D721Med (cell line): ENCODE data around the gene MAP2K4.

Experiments
- DNase-seq: peaks from one replicate; pipeline ENCODE4 v3.0.0; 2011; ENCODE audit warnings: low spot score; ENCODE audit not compliant: insufficient read length
- FAIRE-seq: peaks from 2 replicates; lab custom pipeline; 2011; peaks lifted over from hg19 to GRCh38; lab: Jason Lieb, UNC
- CTCF ChIP-seq: IDR thresholded peaks from 2 replicates; pipeline ENCODE4 v1.5.1; 2012; ENCODE audit warnings: mild to moderate bottlenecking, control low read depth; ENCODE audit not compliant: insufficient read depth; ENCODE audit errors: missing control alignments

The MAP2K4 gene

DNA sequence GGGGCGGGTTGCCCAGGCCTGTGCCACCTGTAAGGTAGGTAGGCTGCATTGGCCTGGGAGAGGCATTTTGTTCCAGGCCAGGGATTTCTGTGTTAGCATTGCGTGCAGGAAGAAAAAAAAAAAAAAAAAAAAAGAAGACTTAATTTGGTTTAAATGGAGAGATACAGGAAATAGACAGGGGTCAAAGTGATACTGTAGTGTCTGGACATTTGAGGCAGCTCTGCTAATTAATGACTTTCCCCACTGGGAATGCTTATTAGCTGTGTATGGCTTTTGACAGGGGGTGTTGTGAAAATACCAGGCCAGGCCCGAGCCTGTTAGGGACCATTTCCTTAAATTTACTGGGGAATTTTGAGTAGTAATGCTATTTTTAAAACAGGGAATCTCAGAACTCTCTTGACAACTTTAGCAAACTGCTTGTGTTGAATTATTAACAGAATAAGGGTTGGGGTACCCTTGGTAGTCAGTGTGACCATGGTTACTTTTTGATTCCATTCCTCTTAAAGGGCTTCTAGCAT, 1.0 kb downstream of the MAP2K4 start:
- no peak for TF ChIP-seq CTCF
- FAIRE-seq (no peak), DNase-seq (no peak)

GRCh38 chr17:12022310-12022709, 1.6 kb downstream of the MAP2K4 start:
- no peak for TF ChIP-seq CTCF
- no peak for DNase-seq
- no peak for FAIRE-seq

DNA sequence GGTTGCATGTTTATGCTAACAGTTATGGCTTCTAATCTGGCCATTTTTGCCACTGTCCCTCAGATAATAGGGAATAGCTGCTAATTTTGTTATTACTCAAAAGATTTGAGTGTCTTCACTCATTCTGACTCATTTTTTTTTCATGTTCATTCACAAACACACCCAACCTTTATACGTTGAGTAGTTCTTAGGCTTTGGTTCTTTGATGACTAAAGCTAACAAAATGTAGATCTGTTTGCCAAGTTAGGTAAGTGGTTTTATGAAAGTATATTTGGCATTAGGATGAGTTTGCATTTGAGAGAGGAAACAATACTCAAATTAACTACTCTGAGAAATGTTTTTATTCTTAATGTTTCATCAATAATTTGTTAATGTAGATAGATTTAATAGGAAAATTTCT, 3.6 kb downstream of the MAP2K4 start:
- FAIRE-seq, result no peak
- TF ChIP-seq CTCF, result no peak
- no peak for DNase-seq

DNA sequence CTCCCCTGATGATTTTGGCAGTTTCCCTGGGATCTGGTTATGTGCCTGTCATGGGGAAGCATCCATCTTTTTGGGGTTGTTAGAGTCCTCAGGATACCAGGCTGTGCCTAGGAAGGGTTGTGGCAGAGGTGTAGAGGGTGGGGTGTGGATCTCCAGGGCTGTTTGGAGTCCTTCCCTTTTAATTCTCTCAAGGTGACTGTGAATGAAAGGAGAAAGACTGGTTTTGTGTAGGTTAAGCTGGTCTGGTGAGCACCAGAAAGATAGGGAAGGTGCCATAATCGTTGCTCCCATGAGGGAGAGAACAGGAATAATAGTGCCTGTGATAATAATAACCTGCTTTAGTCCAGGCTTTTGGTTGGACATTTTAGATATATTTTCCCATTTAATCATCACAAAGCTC, 7.0 kb downstream of the MAP2K4 start:
- FAIRE-seq (no peak), DNase-seq (no peak)
- TF ChIP-seq CTCF, result no peak

DNA sequence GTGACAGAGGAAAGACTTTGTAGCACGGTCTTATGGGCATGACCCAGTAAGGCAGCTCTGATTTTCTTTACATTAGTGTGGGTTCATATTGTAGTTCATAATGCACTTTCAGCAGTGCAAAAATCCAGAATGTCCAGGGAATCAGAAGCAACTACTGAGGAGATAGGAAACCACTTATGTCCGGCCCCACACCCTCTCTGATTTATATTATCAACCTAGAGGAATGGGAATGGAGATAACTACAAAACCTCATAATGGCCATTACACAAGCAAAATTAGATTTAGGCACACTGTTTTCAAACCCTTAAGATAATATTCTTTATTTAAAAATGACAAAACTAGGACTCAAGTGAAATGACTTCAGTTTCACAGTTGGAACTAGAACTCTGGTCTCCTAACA, 7.9 kb downstream of the MAP2K4 start:
- no peak for DNase-seq
- FAIRE-seq, result no peak

DNA sequence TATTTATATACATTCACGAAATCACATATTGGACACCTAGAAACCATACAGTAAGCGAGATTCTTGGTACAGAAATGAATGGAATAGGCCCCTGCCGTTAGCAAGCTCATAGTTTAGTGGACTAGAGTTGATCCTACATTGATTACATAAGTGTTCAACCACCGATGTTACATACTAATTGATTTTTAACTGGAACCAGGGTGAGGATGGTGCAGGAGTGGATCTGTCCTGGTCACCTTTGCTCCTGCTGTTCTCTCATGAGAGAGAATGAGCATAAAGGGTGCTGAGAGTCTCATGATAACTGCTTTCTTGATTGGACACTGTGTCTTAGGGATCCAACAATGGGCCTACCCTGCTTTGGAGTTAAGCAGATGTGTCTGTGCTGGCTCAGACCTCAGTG, 13.9 kb downstream of the MAP2K4 start:
- no peak for FAIRE-seq
- TF ChIP-seq CTCF, result no peak

More for the DNA sequence above, 7.9 kb downstream of the MAP2K4 start:
- no peak for TF ChIP-seq CTCF

DNA sequence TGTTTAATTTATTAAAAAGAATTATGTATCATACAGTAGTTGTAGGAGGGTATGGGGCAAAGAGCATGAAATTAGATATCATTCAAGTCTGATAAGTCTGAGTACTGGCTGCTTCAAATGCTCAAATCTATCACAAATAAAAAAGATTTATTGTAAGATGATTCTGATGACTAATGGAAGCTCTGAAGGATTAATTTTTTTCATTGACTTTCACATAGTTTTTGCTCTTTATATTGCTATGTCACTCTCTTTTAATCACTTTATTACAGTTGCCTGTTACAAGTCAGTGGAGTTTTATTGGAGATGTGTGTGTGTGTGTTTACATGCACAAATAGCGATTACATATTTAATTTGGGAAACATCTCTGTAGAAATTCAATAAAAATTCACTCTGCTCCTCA, 15.0 kb downstream of the MAP2K4 start:
- no peak for FAIRE-seq
- DNase-seq, result no peak
- no peak for TF ChIP-seq CTCF

More for the DNA sequence above, 13.9 kb downstream of the MAP2K4 start:
- DNase-seq, result no peak
